ENCODE data around the gene NEBL.

DNA sequence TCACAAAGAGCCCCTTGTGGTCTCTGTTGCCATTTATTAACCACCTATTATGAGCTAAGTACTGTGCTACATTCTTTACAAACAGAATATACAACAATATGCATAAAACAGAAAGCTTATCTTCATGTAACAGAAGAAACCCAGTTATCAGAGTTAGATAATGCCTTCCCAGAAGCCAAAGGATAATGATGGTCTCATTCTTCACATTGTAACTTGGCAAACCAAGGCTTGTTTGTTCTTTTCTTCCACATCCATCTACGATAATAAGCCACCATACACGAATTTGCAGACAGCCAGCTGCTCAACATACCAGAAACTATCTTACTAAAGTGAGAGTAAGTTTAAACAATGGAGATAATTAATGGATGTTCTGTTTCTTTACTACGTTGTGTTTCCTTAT is 127.6 kb downstream of the NEBL start:
- TF ChIP-seq POLR2A (IDR thresholded peaks at IDR 0.05), result no peak
- TF ChIP-seq CTCF (IDR thresholded peaks at IDR 0.05), result no peak
- no peak for TF ChIP-seq EP300 (IDR thresholded peaks at IDR 0.05; ENCODE audit: low read depth)
- TF ChIP-seq POLR2AphosphoS5 (IDR thresholded peaks at IDR 0.05), result no peak

All from transverse colon (tissue), 4 donors.